Activated CD8-positive, alpha-beta memory T cell treated with anti-CD3 and anti-CD28 coated beads, Interleukin-2, amount 10 ng/mL, durations not matched to agents 7 days and 5 days (primary cell): ENCODE data around the gene PPP3CA. TPM values are rescaled to one million over a fixed set of nuclear protein-coding genes. Genes with fewer than 3 reads are reported as not detected.

ENCODE experiments used
- ATAC-seq: fragments of 150-1000 bp; cut with Tn5 transposase; one replicate; pipeline ENCODE4 v1.10.0; 2021; ENCODE audit warnings: moderate library complexity
- CTCF ChIA-PET: fragments of 350-600 bp; sonication (Branson Sonifier 250); formaldehyde crosslinking; loops from one replicate; lab custom pipeline; 2021; ENCODE audit warnings: antibody characterized with exemption; lab: Charles Lee
- DNase-seq: peaks from one replicate; pipeline ENCODE4 v3.0.0-alpha.2; 2020
- H3K27ac Mint-ChIP-seq: one replicate; pipeline ENCODE4 v1.8.0; 2021; ENCODE audit warnings: mild to moderate bottlenecking, mixed read lengths
- H3K27me3 Mint-ChIP-seq: one replicate; pipeline ENCODE4 v1.8.0; 2021; ENCODE audit warnings: mixed read lengths
- H3K36me3 Mint-ChIP-seq: one replicate; pipeline ENCODE4 v1.8.0; 2021; ENCODE audit warnings: mild to moderate bottlenecking, mixed read lengths
- H3K4me1 Mint-ChIP-seq: one replicate; pipeline ENCODE4 v1.8.0; 2021; ENCODE audit warnings: mixed read lengths
- H3K4me3 Mint-ChIP-seq: one replicate; pipeline ENCODE4 v1.8.0; 2021; ENCODE audit warnings: mild to moderate bottlenecking, moderate library complexity, mixed read lengths
- H3K9me3 Mint-ChIP-seq: one replicate; pipeline ENCODE4 v1.8.0; 2022; ENCODE audit warnings: low read depth, mixed read lengths
- total RNA-seq, 2 experiments: library from RNA; stranded (reverse); gene quantifications; one replicate each; pipeline ENCODE4 v1.2.3, GENCODE V29; 2021

Gene PPP3CA
- total RNA-seq, 2 experiments from 2014 or later, result 30.4 to 50.9 TPM

DNA sequence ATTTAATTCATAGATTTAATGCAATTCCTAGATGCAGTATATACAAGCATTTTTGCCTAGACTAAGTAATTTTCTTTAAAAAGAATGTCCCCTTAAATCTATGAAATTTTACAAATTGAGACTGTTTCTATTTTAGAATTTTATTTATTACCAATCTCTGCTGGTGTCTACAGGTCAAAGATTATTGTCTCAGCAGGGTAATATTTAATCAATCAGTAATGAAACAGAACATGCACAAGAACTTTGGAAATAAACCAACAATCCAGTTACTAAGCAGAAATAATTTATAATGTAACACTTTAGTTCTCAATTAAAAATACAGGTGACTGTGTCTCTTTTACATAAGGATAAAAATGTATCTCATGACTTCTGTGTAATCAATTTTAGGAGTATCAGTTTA, 266.2 kb downstream of the PPP3CA start:
- Mint-ChIP-seq H3K4me3 (no peak overlapping the region), H3K27me3 (no peaks in the 10 kb centered on the region), H3K9me3 (peaks cover 2% of the 10 kb centered on the region), H3K4me1 (no peaks in the 10 kb centered on the region), H3K27ac (no peak overlapping the region), H3K36me3 (peaks cover 25% of the 10 kb centered on the region)
- CTCF ChIA-PET, result no interaction called here
- DNase-seq (no peak), ATAC-seq (no peak)

GRCh38 chr4:101078950-101079349, 268.4 kb downstream of the PPP3CA start:
- no peak overlapping the region for H3K27ac Mint-ChIP-seq
- peaks cover 2% of the 10 kb centered on the region for H3K9me3 Mint-ChIP-seq
- ATAC-seq (no peak), DNase-seq (no peak)
- H3K36me3 Mint-ChIP-seq, result peaks cover 21% of the 10 kb centered on the region
- H3K4me3 Mint-ChIP-seq, result no peak overlapping the region
- H3K27me3 Mint-ChIP-seq, result no peaks in the 10 kb centered on the region
- peaks cover 2% of the 10 kb centered on the region for H3K4me1 Mint-ChIP-seq
- CTCF ChIA-PET, result no interaction called here

DNA sequence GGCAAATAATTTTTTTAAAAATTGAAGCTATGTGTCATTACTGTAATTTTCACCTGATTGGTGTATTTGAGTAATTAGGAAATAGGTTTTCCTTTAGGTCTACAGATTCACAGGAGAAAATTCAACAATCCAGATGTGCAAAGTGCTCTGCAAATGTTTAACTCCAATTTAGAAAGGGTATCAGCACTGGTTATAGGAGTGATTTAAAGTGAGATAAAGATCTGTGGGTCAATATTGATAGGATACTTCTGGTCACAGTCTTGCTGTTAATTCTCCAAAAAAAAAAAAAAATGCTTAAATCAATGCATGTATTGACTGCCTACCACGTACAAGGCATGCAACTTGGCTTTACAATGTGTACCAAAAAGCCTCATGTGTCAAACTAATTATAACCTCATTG, 271.3 kb downstream of the PPP3CA start:
- no peak overlapping the region for H3K27ac Mint-ChIP-seq
- H3K27me3 Mint-ChIP-seq, result no peaks in the 10 kb centered on the region
- H3K9me3 Mint-ChIP-seq, result peaks cover 2% of the 10 kb centered on the region
- CTCF ChIA-PET, result no interaction called here
- H3K36me3 Mint-ChIP-seq, result peaks cover 7% of the 10 kb centered on the region
- DNase-seq, result no peak
- no peak for ATAC-seq
- no peak overlapping the region for H3K4me3 Mint-ChIP-seq
- H3K4me1 Mint-ChIP-seq, result peaks cover 2% of the 10 kb centered on the region

DNA sequence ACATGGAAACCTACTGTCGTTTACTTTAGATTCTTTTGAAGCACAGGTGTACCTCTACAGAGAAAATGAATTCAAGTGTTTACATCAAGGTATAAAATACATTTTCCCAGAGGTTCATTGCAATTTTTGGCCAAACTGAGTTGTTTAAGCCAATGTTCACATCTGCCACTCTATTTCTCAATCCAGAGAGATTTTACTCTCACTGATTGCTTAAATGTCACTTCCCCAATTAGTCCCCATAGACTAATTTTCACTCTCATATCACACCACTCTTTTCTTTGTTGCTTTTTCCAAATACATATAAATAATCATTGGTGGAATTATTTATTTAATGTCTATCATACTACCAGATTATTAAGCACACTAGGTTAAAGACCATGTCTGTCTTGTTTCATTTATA, 271.8 kb downstream of the PPP3CA start:
- no peak overlapping the region for H3K4me3 Mint-ChIP-seq
- H3K27me3 Mint-ChIP-seq, result no peaks in the 10 kb centered on the region
- H3K4me1 Mint-ChIP-seq, result peaks cover 2% of the 10 kb centered on the region
- ATAC-seq (no peak), DNase-seq (no peak)
- CTCF ChIA-PET, result no interaction called here
- H3K27ac Mint-ChIP-seq, result no peak overlapping the region
- peaks cover 6% of the 10 kb centered on the region for H3K36me3 Mint-ChIP-seq
- peaks cover 2% of the 10 kb centered on the region for H3K9me3 Mint-ChIP-seq

DNA sequence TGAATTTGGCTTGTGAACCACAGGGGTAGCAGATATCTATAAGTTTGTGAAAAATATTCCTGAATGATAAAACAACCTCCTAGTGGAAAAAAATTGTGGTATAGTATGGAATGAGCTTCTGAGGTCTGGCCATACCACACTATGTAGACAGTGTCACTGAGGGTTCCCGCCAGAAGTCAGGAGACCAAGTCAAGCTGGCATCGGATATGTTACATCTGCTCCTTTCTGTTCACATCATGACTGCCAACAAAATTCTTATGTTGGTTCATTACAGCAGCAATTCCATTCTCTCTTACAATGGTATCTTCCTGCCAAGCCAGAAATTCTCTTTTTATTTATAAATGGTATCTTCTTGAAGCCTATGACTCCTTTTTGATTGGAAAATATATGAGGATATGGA, 273.0 kb downstream of the PPP3CA start:
- no peaks in the 10 kb centered on the region for H3K27me3 Mint-ChIP-seq
- no peak overlapping the region for H3K27ac Mint-ChIP-seq
- H3K36me3 Mint-ChIP-seq, result peaks cover 4% of the 10 kb centered on the region
- no peaks in the 10 kb centered on the region for H3K9me3 Mint-ChIP-seq
- ATAC-seq, result no peak
- no peak overlapping the region for H3K4me3 Mint-ChIP-seq
- H3K4me1 Mint-ChIP-seq, result peaks cover 2% of the 10 kb centered on the region
- DNase-seq, result no peak
- CTCF ChIA-PET, result interaction anchor here (1.1 kb wide), 1 partner anchor 9 kb away, joined by 3 read pairs; no protein-coding TSS in a partner anchor

- no peaks in the 10 kb centered on the region for H3K9me3 Mint-ChIP-seq
- peaks cover 2% of the 10 kb centered on the region for H3K4me1 Mint-ChIP-seq
- ATAC-seq (no peak), DNase-seq (no peak)
- no peak overlapping the region for H3K4me3 Mint-ChIP-seq
- peaks cover 6% of the 10 kb centered on the region for H3K36me3 Mint-ChIP-seq
- CTCF ChIA-PET, result no interaction called here
- no peaks in the 10 kb centered on the region for H3K27me3 Mint-ChIP-seq
- no peak overlapping the region for H3K27ac Mint-ChIP-seq
These were observed 276.1 kb downstream of the PPP3CA start for GRCh38 chr4:101071241-101071640.

DNA sequence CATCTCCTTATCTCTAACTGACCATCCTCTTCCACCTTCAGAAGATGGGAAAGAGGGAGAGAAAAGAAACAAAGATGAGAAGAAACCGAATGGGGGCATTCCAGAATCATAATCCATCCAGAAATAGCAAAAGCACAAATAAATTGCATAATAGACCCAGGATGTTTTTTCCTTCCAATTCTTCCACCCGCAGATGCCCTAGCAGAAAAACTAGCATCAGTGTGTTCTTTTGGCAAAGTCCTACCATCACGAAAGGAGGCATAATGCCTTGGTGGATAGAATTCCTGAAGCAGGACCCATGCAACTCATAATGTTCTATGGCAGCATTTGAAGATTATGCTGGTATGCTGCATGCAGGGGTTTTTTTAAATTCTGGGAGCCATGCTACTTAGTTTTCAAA, 279.2 kb downstream of the PPP3CA start:
- H3K9me3 Mint-ChIP-seq, result no peaks in the 10 kb centered on the region
- DNase-seq (no peak), ATAC-seq (no peak)
- no peaks in the 10 kb centered on the region for H3K4me1 Mint-ChIP-seq
- no peak overlapping the region for H3K27ac Mint-ChIP-seq
- no peak overlapping the region for H3K4me3 Mint-ChIP-seq
- CTCF ChIA-PET, result no interaction called here
- peaks cover 7% of the 10 kb centered on the region for H3K36me3 Mint-ChIP-seq
- no peaks in the 10 kb centered on the region for H3K27me3 Mint-ChIP-seq

GRCh38 chr4:101067383-101067782, 279.9 kb downstream of the PPP3CA start:
- no peaks in the 10 kb centered on the region for H3K9me3 Mint-ChIP-seq
- no peak for ATAC-seq
- no peak for DNase-seq
- no peak overlapping the region for H3K27ac Mint-ChIP-seq
- no peak overlapping the region for H3K4me3 Mint-ChIP-seq
- CTCF ChIA-PET, result no interaction called here
- H3K27me3 Mint-ChIP-seq, result no peaks in the 10 kb centered on the region
- no peaks in the 10 kb centered on the region for H3K4me1 Mint-ChIP-seq
- H3K36me3 Mint-ChIP-seq, result peaks cover 11% of the 10 kb centered on the region

DNA sequence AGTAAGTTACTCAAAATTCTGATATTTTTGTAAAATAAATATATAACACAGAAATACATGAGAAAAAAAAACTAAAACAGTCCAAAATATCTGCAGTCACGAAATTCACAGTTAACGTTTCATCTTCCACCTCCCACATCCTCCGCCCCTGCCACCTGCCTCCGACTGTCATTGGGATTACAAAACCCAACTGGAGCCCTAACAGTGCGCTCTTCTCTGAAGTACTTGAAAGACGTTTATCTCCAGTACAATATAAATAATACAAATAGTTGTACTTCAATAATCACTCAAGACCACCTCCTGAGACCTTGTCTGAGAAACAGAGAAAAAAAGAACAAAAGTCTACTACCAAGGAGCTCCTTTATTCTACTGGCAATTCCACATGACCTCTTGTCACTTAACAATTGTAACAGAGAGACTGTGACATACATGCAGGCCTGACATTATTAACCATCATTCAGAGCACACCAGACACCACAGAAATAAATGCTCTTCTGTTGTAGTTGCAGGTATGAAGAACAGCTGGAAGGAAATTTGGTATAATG, 280.6 kb downstream of the PPP3CA start:
- no peak overlapping the region for H3K27ac Mint-ChIP-seq

DNA sequence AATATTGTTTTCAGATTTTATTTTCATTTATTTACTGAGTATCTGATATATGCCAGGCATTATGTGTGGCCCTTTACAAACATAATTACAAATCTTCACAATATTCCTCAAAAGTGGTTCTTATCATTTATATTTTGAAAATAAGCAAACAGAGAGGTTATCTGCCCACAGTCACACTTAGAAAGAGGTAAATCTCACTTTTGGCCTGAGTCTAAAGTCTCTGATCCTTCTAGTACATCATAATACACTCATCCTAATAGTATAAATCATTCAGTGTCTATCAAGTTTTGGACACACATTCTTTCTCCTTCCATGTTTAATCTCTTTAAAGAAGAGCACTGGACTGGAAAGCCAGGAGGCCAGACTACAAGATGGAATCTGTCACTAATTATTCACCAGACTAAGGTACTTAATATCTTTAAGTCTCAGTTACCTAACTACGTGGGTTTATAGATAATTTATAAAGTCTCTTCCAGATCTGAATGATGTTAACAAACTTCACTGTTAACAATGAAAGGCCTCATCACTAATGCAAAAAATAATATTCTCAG, 281.3 kb downstream of the PPP3CA start:
- no peak for ATAC-seq
- H3K9me3 Mint-ChIP-seq, result no peaks in the 10 kb centered on the region
- H3K27ac Mint-ChIP-seq, result no peak overlapping the region
- no peak overlapping the region for H3K4me3 Mint-ChIP-seq
- CTCF ChIA-PET, result no interaction called here
- H3K27me3 Mint-ChIP-seq, result no peaks in the 10 kb centered on the region
- H3K36me3 Mint-ChIP-seq, result peaks cover 10% of the 10 kb centered on the region
- no peaks in the 10 kb centered on the region for H3K4me1 Mint-ChIP-seq
- no peak for DNase-seq

More for the DNA sequence above, 280.6 kb downstream of the PPP3CA start:
- Mint-ChIP-seq H3K36me3 (peaks cover 10% of the 10 kb centered on the region), H3K4me3 (no peak overlapping the region), H3K9me3 (no peaks in the 10 kb centered on the region), H3K4me1 (no peaks in the 10 kb centered on the region), H3K27me3 (no peaks in the 10 kb centered on the region)
- DNase-seq, result no peak
- ATAC-seq, result no peak
- CTCF ChIA-PET, result no interaction called here

DNA sequence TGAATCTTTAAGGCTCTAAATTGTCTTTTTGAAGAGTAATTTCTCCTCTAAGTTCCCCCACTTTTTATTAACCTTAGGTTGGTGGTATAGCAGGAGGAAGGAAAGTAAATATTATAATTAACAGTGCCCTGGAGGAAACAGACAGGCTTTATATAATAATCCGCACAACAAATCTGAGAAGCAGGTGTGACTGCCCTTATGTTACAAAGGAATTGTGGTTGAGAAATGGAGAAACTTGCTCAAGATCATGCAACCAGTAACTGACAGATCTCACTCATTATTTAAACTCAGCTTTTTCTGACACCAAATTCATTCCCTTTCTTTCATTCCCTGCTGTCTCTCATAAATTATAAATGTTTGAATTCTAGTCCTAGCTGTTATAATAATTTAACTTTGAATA, 282.0 kb downstream of the PPP3CA start:
- no peak overlapping the region for H3K27ac Mint-ChIP-seq
- CTCF ChIA-PET, result no interaction called here
- no peak for ATAC-seq

GRCh38 chr4:101064541-101065180, 282.7 kb downstream of the PPP3CA start:
- Mint-ChIP-seq H3K9me3 (no peaks in the 10 kb centered on the region), H3K27me3 (no peaks in the 10 kb centered on the region), H3K4me1 (no peaks in the 10 kb centered on the region), H3K4me3 (no peak overlapping the region), H3K36me3 (peaks cover 14% of the 10 kb centered on the region), H3K27ac (no peak overlapping the region)
- DNase-seq, result no peak
- ATAC-seq, result no peak
- CTCF ChIA-PET, result no interaction called here

More for the DNA sequence above, 282.0 kb downstream of the PPP3CA start:
- H3K27me3 Mint-ChIP-seq, result no peaks in the 10 kb centered on the region
- H3K36me3 Mint-ChIP-seq, result peaks cover 11% of the 10 kb centered on the region
- no peak for DNase-seq
- no peak overlapping the region for H3K4me3 Mint-ChIP-seq
- no peaks in the 10 kb centered on the region for H3K4me1 Mint-ChIP-seq
- H3K9me3 Mint-ChIP-seq, result no peaks in the 10 kb centered on the region

GRCh38 chr4:101055392-101055791, 291.9 kb downstream of the PPP3CA start:
- DNase-seq, result no peak
- H3K27me3 Mint-ChIP-seq, result no peaks in the 10 kb centered on the region
- peaks cover 6% of the 10 kb centered on the region for H3K4me1 Mint-ChIP-seq
- no peak overlapping the region for H3K4me3 Mint-ChIP-seq
- H3K9me3 Mint-ChIP-seq, result no peaks in the 10 kb centered on the region
- ATAC-seq, result no peak
- H3K27ac Mint-ChIP-seq, result no peak overlapping the region
- CTCF ChIA-PET, result no interaction called here
- H3K36me3 Mint-ChIP-seq, result peaks cover 8% of the 10 kb centered on the region

- Mint-ChIP-seq H3K9me3 (no peaks in the 10 kb centered on the region), H3K36me3 (peaks cover 10% of the 10 kb centered on the region), H3K4me3 (no peak overlapping the region), H3K27me3 (no peaks in the 10 kb centered on the region), H3K4me1 (peaks cover 10% of the 10 kb centered on the region), H3K27ac (peak overlapping the region; percentile 5)
- ATAC-seq (no peak), DNase-seq (no peak)
- CTCF ChIA-PET, result no interaction called here
These were observed 296.5 kb downstream of the PPP3CA start for GRCh38 chr4:101050837-101051205.
